ENCODE measurements around the gene ABI2.
A peak's percentile ranks its signal among the peaks of the same experiment; 100 is the strongest.
"Not testable (repeated sequence)": the region's sequence is repeated elsewhere in the genome, so short reads cannot be mapped to it uniquely, and the experiment has no call there.

Gene ABI2

DNA sequence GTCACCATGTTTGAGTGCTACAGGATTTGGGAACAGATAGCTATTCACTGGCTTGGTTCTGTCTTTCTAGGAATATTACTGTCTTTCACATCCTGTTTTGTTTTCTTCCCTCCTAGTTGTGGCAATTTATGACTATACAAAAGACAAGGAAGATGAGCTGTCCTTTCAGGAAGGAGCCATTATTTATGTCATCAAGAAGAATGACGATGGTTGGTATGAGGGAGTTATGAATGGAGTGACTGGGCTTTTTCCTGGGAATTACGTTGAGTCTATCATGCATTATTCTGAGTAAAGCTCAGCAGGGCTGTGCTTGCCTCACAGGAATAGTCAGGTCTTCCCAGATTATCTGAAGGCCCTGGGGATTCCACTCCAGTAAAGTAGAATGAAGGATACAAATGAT is 98.9 kb downstream of the ABI2 start:
- DNase-seq (ENCODE audit: low read depth, low spot score) = no peak

DNA sequence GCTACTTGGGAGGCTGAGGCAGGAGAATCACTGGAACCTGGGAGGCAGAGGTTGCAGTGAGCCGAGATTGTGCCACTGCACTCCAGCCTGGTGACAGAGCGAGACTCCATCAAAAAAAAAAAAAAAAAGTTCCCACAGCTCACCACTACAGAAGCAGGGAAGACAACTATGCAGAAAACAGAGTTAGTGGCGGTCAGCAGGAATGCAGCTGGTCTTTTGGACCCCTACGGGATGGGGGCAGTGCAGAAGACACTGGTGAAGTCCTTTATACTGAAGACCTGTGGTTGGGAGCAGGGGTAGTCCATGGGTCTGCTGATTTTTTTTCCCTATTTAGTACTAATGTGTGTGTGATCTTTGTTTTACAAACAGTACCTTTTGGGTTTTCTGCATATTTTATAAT is 101.4 kb downstream of the ABI2 start:
- not testable (repeated sequence) for DNase-seq (ENCODE audit: low read depth, low spot score)

DNA sequence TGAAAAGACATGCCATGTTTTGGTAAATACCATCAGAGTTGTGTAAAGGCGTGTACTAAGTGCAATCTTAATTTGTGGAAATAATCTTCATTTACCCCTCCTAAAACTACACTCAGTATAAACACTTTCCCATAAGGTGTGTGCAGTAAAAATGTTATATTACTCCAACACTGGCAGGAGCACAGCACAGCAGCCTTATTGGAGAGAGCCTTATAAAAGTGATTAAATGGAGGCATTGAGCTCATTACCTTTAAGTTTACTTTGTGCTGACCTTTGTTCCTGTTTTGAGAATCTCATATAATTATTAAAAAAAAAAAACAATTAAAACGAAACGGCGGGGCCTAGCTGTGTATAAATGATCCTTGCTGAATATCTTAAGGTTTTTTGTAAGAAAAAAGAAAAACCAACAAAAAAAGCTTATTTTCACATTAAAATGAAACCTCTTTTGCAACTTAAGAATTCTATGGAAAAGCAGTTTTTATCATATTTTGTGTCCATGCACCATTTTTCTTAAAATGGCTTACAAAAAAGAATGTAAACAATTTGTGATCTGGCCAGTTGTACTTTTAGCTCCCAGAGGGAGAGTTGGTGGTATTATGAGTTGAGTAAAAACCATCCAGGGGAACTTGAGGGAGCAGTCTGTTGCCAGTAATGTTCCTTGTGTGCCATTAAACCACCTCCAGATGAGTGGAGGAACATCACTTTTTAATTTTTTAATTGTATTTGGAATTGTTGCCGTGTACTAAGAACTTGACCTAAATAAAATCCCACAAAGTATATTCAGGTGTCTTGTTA is 103.4 kb downstream of the ABI2 start:
- DNase-seq (ENCODE audit: low read depth, low spot score) = no peak

DNA sequence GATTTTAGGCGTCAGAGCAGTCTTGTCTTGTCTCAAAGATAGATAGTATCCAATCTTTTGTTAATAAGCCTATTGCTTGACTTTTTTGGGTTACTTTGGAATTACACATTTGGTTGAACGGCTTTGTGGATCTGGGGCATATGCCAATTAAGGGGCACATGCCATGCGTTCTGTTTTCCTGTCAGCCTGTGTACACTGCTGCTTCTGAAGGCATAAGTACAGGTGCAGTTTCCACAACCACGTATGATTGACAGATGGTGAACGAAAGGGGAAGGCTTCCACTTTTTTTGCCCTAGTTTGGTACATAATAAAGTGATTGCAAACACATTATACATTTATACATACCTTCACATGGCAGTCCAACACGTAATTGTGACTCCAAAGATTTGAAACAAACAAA is 104.6 kb downstream of the ABI2 start:
- DNase-seq (ENCODE audit: low read depth, low spot score) = no peak

DNA sequence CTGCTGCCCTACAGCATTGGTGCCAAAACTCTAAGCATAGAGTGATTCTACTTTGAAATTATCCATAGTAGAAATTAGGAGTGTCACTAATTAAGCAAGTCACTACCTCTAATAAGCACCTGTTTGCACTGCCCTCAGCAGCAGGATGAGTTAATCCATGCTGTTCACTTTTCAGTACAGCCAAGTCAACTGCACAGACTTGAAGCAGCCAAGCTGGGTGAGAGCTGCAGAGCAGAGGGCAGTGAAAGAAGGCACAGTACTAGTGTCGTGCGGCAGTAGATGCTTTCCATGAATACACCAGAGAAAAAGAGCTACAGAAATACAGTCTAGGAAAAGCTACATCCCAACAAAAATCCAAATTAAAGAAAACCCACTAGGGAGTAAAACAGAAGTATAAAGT is 108.3 kb downstream of the ABI2 start:
- DNase-seq (ENCODE audit: low read depth, low spot score) = no peak

DNA sequence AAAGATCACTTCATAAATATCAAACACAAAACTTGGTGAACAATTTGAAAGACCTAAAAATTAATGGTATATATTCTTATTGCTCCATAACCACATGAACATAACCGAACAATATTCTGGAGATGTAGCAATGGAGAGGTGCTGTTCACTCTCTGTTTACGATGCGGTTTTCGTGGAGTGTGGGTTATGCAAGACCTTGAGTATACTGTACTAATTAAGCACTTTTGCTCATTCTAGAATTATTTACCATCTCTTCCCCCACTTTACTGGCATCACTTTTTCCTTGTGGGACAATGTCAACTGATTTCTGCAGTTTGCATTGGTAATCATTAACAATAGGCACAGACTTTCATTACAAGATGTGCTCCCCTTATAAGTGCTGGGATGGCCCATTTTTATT is 109.3 kb downstream of the ABI2 start:
- DNase-seq (ENCODE audit: low read depth, low spot score) = no peak

DNA sequence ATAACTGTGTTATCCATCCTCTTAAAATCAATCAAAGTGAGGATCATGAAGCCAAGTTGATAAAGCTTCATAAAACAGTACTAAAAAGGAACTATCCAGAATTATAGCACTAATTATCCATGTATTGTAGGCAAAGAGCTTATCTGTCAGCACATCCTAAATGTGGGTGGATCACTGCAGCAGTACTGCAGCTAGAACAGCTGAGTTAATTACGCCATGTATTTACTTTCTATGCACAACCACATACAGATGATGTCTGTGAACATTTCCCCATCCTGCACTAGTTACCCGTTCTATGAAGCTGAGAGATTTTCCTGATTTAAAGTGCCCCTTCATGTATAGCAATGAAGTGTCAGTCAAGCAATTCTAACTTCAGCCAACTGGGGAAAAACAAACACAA is 110.3 kb downstream of the ABI2 start:
- no peak for DNase-seq (ENCODE audit: low read depth, low spot score)

DNA sequence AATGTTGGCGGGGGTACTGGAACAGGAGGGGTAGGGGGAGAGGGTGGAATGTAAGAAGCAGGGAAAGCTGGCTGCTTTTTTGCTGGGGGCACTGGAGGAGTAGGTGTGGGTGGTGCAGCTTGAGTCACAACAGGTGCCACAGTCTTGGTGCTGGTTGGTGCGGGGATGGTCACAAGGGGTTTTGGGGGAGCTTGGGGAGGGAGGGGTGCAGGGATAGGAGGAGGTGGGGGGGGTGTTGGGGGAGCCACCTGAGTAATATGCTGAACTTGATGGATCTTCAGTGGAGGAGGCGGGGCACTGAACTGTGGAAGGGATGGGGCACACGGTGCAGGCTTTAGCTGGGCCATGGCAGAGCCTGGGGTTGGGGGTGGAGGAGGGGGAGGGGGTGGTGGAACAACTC is 112.5 kb downstream of the ABI2 start:
- no peak for DNase-seq (ENCODE audit: low read depth, low spot score)

DNA sequence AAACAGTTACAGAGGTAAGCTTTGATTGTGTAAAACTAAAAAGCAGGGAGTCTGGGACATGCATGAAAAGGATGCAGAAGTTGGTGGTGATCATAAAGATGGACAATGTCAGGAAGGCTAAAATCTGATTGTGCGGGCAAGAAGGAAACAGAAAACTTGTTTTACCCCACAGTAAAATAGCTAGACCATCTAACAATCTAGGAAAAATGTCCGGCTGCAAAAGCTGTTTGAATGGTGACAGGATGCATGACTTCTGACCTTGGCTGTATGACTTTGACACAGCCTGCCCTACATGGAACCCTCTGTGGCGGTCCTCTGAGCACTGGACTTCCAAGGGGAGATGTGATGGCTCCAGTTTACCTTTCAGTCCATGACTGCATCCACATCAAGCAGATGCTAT is 113.3 kb downstream of the ABI2 start:
- DNase-seq (ENCODE audit: low read depth, low spot score) = no peak

DNA sequence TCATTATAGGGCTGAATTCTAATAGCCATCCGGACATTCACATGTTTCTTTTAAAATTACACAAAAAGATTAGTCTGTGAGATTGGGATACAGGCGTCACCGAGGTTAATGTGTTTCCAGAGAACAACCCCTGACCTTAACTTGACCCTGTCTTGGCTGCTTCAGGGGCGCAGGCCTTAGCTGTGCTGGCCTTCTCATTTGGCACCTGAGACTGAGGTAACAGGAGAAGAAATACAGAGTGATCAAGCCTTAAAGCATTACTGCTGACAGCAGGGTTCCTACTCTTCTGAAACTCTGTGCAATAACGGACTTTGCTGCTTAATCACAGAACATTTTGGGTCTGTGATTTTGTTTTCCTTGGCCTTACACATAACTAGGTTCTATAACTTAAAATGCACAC is 114.3 kb downstream of the ABI2 start:
- no peak for DNase-seq (ENCODE audit: low read depth, low spot score)

DNA sequence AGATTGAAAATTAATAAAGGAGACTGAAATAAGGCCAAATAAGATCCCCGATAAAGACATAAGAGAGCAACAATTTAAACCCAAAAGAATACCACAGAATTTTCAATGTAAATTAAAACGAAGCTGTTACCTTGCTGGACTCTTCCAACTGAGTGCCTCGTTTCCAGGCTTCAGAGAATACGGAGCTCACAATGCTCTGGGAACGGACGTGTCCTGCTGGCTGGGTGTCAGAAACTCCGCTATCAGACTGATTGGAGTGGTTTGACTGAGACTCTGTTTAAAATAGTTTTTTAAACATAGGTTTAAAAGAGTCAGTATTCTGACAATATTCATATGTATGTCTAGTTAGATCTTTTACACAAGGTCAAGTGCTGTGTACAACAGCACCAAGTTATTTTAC is 116.5 kb downstream of the ABI2 start:
- DNase-seq (ENCODE audit: low read depth, low spot score) = no peak

DNA sequence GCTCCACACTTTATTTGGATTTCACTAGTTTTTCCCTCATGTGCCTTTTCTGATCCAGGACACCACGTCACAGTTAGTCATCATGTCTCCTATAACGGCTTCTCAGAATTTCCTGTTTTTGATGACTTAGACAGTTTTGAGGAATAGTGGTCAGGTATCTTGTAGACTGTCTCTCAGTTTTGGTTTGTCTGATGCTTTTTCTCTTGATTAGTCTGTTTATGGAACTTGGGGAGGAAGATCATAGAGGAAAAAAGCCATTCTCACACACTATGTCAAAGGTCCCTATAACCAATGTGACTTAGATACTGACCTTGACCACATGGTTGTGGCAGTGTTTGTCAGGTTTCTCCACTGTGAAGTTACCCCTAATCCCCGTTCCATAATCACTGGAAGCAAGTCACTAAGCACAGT is 117.9 kb downstream of the ABI2 start:
- DNase-seq (ENCODE audit: low read depth, low spot score) = peak; percentile 12

DNA sequence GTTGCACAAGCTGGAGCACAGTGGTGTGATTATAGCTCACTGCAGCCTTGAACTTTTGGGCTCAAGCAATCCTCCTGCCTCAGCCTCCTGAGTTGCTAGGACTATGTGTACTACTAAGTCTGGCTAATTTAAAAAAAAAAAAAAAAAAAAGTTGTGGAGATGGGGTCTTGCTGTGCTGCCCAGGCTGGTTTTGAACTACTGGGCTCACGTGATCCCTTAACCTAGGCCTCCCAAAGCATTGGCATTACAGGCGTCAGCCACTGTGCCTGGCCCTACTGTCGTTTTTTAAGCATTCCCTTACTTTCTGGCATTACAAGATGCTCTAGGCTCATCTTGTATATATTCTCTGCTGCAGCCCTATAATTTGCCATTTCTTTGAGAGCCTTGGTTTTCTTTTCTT is 118.6 kb downstream of the ABI2 start:
- DNase-seq (ENCODE audit: low read depth, low spot score) = no peak

DNA sequence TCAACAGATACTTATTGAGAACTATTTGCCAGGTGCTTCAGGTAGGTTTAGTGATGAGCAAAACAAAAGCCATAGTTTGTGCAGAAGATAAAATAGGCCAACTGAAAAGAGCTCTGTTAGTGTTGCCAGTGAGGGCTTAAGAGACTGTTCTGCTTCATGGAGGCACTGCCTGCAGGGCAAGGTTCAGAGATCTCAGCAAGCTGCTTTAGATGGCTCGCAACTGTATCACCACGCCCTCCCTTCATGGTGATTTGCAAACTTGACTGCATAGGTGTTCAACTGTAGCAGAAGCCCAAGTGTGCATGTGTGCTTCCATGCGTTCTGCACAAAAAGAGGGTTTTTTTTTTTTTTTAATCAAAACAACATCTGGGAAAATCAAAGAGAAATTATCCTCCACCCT is 122.4 kb downstream of the ABI2 start:
- DNase-seq (ENCODE audit: low read depth, low spot score) = no peak

DNA sequence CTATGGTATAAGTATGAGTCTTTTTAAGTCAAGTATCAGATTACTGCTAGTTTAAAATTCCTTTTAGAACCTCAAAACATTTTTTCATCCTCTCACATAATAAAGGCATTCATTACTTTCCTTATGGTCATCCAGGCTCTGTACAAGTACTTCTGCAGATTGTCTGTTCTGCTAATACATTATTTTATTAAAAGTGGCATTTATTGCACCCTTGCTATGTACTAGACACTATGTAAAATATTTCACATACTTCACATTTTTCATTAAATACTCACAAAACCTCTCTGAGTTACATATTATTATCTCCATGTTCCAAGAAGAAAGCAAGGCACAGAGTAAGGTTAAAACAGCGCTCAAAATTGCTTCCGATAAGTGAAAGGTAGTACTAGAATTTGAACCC is 122.8 kb downstream of the ABI2 start:
- no peak for DNase-seq (ENCODE audit: low read depth, low spot score)

DNA sequence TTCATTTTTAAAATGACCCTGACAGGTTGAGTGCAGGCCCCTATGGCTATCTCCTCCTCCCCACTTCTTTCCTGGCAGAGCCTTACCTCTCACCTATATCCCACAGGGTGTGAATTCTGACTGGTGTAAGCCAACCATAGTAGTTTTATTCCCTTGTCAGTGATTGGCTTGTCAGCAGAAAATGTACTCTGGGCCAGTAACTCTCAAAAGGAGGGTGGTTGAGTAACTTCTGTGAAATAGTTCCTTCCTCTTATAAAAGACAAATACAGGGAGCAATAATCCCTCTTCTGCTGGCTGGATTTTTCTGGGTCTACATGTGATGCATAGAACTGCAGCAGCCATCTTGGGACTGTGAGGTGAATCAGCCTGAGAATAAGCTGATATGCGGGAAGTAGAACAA is 123.5 kb downstream of the ABI2 start:
- DNase-seq (ENCODE audit: low read depth, low spot score) = no peak

DNA sequence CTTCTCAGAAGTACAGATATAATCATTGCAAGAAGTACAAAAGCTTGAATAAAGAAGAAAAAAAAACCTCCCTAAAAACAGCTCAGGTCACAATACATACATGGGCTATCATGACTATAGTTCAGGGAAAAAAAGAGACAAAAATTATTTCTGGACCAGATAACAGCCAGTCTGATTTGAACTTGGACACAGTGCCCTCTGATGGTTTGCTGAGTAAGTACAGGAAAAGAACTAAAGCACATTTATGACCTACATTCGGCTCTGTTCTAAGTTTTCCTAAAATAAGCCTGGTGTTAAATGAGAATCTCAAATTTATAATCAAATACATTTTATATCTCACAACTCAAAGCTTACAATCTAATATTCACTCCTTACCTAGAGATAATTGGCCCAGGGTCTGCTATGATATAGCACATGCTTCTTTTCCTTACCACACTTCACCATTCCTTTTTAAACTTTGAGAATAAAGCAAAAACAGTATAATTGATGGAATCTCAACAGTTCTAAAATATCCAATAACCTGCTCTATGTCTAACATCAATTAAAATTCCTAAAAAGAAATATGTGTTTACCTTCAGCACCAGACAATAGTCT is 125.8 kb downstream of the ABI2 start:
- DNase-seq (ENCODE audit: low read depth, low spot score) = no peak

DNA sequence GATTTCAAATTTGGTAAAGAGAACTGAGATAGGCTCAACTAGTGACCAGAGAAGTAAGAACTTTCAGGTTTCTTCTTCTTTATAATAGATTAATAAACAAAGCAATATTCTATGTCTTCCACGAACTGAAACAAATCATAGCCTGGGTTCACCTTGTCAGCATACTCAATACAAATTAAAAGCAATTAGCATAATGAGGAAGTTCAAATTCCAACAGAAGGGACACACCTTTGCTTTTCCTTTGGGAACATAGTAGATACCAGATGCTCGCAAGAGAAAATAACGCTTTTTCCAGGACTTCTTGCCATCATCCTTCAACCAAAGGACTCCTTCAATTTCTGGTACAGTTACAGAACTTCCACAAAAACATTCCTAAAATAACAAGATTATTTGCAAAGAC is 127.0 kb downstream of the ABI2 start:
- no peak for DNase-seq (ENCODE audit: low read depth, low spot score)

DNA sequence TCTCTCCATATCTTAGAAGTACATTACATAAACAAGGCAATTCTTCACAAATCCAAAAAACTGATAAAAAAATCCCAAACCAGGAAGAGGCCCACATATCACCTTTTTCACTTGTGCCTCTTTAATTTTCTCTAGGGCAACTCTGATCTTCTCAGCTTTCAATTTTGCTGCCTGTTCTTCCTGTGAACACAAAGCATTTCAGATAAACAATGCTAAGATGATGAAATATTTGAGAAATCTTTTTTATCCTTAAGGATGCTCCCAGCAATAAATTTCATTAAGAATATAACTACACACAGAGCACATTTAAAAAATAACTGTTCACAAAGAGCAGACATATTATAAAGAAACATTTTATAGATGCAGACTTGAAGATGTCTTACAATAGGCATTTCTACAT is 133.6 kb downstream of the ABI2 start:
- no peak for DNase-seq (ENCODE audit: low read depth, low spot score)

DNA sequence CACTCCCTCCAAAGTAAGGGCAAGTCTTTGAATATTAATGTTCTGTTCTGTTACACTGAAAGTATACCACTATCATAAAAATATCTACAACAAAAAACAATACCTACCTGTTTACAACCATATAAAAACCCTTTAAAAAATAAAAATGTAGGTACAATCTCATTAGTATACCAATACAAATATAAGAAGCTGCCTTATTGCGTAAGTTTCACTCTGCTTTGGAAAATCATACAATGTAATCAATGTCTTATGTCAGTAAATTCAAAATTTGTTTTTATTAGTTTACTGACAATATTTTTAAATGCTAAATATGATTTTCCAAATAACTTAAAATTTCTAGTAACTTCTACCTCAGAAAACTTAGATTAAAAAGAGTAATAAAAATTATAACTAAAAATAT is 134.1 kb downstream of the ABI2 start:
- DNase-seq (ENCODE audit: low read depth, low spot score) = no peak

DNA sequence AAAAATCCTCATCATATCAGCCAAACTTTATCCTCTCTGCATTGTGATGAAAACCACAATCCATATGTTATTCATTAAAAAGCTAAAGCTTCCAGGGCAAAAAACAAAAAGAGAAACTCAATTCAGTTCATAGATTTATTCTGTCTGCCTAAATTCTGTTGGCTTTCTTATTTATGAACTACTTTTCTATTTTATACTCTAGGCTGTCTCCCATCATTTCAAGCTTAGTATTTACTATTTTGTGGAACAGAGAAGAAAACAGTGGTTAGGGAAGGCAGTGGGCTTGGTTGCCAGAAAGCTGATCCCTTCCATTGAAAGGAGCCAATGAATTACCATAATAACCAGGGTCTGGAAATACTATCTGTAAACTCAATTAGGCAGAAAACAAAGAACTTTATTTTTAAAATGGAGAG is 135.1 kb downstream of the ABI2 start:
- no peak for DNase-seq (ENCODE audit: low read depth, low spot score)

DNA sequence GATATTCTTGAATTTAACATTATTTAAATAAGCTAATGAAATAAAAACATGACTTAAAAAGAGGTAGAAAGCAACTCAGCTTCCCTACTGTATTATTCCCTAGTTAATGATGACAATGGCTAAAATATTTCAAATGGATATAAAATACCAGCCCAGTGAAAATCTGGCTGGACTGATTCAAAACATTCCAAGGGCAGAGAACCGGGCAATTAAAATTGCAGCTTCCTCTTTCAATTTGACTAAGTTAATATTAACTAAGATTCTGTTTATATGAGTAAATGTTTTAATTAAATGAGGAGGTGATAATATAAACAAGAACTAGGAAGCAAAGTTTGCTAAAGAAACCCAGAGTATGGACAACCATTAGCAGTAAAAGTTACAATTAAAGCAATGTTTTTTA is 141.4 kb downstream of the ABI2 start:
- DNase-seq (ENCODE audit: low read depth, low spot score) = no peak

DNA sequence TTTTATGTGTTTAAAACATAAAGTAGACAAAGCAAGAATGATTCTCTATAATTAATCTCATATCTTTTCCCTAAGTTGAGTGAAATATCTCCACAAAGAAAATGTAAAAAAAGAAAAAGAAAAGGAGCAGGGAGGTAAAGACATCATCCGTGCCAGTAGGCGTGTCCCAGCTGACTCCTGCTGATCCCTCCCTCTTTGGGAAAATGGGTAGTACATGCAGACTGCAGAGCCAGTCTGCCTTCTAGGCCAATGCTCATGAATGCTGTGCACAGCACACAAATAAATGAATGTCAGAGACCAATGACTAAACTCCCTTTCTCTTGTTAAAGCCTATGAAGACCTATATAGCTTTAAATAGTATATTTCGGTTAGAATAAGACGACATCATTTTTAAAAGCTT is 142.2 kb downstream of the ABI2 start:
- no peak for DNase-seq (ENCODE audit: low read depth, low spot score)

DNA sequence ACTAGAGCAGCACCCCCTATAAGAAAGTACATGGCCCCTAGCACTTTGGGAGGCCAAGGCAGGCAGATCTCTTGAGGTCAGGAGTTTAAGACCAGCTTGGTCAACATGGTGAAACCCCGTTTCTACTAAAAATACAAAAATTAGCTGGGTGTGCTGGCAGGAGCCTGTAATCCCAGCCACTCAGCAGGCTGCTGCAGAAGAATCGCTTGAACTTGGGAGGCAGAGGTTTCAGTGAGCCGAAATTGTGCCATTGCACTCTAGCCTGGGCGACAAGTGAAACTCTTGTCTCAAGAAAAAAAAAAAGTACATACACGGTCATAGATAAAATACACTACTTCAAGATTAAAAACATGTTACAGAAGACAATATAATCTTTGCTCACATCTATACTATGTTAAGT is 143.1 kb downstream of the ABI2 start:
- DNase-seq (ENCODE audit: low read depth, low spot score) = no peak
